Choroid plexus epithelial cell (primary cell): ENCODE measurements around the gene MUC20.
"Not testable (repeated sequence)": the region's sequence is repeated elsewhere in the genome, so short reads cannot be mapped to it uniquely, and the experiment has no call there.

Experiments
- DNase-seq: peaks from one replicate; pipeline ENCODE4 v3.0.0-alpha.2; 2010; ENCODE audit warnings: low read depth
- H3K4me3 ChIP-seq: 2 replicates; pipeline ENCODE4 v1.5.1; 2011; ENCODE audit warnings: low read depth, mild to moderate bottlenecking, control low read depth, low read length, moderate library complexity
- TF ChIP-seq, protein P1 (sequence below): conservative IDR thresholded peaks from 2 replicates; pipeline ENCODE4 v1.5.1; 2011; ENCODE audit warnings: low read depth, mild to moderate bottlenecking, control low read depth, inconsistent platforms, low read length, moderate library complexity

MUC20 gene

DNA sequence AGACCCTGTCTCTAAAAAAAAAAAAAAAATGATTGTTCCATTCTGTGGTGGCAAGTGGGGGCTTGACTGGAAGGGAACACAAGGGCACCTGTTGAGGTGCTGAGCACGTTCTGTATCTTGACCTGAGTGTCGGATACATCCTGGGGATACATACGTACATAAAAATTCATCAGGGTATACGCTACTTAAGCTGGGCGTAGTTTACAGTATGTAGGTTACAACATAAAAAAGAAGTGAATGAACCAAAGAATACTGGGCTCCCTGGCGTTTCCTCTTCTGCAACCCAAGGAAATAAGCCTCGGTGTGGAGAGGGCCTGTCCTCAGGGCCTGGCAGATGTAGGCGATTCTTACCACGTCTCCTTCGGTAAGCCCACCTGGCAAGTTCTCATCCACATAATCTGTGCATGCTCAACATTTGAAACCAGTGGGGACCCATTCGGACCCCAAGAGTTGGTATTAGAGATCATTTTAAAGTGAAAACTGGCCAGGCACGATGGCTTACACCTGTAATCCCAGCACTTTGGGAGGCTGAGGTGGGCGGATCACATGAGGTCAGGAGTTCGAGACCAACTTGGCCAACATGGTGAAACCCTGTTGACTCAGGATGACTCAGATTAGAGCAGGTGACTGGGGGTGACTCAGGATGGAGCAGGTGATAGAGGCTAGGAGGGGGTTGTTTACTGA lies 5.1 kb upstream of the MUC20 start:
- TF ChIP-seq, protein P1, sequence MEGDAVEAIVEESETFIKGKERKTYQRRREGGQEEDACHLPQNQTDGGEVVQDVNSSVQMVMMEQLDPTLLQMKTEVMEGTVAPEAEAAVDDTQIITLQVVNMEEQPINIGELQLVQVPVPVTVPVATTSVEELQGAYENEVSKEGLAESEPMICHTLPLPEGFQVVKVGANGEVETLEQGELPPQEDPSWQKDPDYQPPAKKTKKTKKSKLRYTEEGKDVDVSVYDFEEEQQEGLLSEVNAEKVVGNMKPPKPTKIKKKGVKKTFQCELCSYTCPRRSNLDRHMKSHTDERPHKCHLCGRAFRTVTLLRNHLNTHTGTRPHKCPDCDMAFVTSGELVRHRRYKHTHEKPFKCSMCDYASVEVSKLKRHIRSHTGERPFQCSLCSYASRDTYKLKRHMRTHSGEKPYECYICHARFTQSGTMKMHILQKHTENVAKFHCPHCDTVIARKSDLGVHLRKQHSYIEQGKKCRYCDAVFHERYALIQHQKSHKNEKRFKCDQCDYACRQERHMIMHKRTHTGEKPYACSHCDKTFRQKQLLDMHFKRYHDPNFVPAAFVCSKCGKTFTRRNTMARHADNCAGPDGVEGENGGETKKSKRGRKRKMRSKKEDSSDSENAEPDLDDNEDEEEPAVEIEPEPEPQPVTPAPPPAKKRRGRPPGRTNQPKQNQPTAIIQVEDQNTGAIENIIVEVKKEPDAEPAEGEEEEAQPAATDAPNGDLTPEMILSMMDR = no peak
- no peak overlapping the region for H3K4me3 ChIP-seq
- no peak for DNase-seq

DNA sequence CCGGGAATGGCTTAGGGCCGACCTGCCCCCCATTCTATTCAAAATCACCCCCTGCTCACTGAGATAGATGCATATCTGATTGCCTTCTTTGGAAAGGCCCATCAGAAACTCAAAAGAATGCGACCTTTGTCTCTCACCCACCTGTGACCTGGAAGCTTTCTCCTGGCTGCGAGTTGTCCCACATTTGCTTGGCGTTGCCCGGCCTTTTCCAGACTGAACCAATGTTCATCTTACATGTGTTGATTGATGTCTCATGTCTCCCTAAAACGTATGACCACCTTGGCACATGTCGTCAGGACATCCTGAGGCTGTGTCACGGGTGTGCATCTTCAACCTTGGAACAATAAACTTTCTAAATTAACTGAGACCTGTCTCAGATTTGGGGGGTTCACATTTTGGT lies 3.4 kb upstream of the MUC20 start:
- TF ChIP-seq, protein P1 = no peak
- H3K4me3 ChIP-seq = no peak overlapping the region
- no peak for DNase-seq

DNA sequence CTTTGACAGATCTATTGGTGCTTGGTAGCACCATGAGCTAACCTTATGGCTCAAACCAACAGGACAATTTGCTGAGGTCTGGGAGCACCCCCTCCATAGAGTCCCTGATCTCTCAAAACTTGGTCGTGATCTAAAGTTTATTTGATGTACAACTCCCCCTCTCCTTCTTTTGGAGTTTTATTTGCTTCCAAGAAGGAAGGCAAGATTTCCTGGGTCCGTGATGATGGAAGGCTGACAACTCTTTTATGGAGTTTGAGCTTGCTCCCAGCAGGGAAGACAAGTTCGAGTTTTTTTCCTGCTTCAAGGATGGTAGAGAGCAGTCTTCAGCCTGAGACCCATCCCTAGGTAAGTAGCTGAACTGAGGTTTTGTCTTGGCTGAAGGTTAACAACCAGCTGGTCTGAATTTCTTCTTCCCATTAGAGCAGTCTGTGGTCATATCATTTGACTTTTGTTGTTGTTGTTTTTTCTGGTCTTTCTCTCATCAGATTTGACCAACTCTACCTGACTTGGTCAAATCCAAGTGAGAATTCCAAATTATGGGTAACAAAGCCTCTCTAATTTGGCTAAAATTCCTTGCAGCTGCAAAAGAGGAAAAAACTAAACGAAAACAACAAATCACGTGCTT lies 2.8 kb upstream of the MUC20 start:
- TF ChIP-seq, protein P1 = no peak
- no peak for DNase-seq
- no peak overlapping the region for H3K4me3 ChIP-seq

DNA sequence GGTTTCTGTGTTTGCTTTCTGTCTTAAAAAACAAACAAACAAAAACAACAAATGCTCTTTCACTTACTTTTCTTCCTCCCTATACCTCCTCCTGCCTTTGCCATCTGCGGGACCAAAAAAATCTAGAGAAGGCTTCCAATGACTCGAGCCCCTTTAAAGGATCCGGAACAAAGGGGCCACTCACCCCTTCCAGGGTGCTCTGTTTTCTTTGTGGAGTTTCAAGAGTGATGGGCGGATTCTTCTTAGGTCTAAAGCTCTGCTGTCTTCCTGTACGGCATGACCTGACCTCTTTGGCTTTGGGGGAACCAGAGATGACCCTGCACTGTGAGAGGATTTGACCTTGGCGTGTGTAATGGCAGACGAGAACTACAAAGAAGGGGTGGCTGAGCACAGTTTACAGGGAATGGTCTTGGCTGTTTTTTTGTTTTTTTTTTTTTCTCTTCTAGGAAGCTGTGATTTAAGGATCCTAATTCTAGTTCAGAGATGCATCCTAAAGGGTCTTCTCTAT lies 2.2 kb upstream of the MUC20 start:
- H3K4me3 ChIP-seq = no peak overlapping the region
- no peak for DNase-seq
- TF ChIP-seq, protein P1 = no peak

DNA sequence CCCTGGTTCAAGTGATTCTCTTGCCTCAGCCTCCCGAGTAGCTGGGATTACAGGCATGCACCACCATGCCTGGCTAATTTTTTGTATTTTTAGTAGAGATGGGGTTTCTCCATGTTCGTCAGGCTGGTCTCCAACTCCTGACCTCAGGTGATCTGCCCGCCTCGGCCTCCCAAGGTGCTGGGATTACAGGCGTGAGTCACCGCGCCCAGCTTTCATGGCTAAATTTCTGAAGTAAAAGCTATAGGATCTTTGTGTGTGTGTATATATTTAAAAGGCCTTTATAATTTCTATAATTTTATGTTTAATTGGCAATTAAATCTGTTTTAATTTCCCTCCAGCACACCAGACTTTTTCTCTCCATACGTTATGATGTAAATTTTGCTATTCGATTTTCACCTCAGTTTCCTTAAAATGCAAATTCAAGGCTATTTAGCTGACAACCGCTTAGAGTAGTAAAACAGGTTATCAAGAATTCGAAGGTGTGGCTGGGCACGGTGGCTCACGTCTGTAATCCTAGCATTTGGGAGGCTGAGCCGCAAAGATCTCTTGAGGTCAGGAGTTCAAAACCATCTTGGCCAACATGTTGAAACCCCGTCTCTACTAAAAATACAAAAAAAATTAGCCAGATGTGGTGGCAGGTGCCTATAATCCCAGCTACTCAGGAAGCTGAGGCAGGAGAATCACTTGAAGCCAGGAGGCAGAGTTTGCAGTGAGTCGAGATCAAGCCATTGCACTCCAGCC lies 1.1 kb upstream of the MUC20 start:
- not testable (repeated sequence) for DNase-seq, H3K4me3 ChIP-seq

DNA sequence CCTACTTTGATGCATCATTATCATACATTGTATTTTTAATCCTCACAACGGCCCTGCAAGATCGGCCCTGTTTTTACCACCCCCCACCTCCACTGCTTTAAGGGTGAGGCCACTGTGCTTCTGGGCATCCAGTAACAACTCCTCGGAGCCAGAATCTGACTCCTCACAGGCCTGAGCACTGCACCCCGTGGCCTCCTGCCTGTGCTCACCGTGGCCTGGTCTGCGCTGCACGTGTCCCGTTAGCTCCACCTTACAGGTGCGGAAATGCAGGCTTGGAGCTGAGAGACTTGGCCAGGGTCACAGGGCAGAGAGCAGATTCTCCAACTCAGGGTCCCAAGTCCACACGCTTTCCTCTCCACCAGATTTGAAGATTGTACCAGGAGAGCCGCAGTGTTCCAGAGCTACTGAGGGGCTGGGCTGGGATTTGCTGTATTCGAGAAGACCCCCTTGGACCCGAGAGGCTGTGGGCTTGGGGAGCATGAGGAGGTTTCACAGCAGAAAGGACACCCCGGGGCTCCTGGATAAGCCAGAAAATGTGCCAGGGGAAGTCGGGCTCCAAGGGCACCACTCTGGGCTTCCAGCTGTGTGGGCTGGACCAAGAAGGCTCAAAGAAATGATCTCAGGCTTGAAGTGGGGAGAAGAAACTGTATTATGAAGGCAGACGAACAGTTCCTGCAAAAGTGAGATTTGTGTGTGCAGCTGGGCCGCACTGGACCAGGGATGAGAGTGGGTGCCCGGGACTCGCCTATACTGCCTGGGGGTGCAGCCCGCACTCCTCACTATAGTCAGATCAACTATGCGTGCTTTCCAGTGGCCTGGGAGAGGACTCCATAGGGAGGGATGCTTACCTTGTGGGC lies 1.6 kb downstream of the MUC20 start:
- DNase-seq, H3K4me3 ChIP-seq: not testable (repeated sequence)

DNA sequence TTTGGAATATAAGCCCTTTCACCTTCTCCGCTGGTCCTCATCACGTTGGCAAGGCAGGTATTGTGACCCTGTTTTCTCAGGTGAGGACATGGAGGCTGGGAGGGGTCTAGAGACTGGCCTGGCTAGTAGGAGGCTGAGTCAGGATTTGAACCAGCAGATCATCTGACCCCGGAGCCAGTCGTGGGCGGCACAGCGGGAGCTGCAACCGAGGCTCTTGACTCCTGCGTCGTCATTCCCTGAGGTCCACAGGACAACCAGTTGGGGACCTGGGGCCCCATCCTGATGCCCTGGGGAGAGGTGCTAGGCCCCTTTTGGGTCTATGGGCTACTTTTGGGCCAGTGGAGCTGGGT lies 2.2 kb downstream of the MUC20 start:
- not testable (repeated sequence) for DNase-seq, H3K4me3 ChIP-seq

DNA sequence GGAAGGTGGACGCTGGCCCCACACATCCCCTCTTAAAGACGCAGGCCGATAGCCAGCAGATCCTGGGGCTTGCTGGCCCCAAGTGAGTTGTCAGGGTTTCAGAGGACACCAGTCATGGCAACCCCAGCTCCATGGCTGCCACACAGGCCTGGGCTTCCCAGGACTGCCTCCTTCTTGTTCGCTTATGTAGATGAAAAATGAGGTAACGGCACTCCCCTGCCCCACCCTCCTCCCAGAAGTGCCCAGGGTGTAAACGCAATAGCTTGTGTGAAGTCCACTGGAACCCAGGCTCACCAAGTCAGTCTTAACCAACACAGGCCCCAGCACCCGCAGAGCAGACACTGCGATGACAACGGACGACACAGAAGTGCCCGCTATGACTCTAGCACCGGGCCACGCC lies 3.6 kb downstream of the MUC20 start:
- H3K4me3 ChIP-seq, DNase-seq: not testable (repeated sequence)

DNA sequence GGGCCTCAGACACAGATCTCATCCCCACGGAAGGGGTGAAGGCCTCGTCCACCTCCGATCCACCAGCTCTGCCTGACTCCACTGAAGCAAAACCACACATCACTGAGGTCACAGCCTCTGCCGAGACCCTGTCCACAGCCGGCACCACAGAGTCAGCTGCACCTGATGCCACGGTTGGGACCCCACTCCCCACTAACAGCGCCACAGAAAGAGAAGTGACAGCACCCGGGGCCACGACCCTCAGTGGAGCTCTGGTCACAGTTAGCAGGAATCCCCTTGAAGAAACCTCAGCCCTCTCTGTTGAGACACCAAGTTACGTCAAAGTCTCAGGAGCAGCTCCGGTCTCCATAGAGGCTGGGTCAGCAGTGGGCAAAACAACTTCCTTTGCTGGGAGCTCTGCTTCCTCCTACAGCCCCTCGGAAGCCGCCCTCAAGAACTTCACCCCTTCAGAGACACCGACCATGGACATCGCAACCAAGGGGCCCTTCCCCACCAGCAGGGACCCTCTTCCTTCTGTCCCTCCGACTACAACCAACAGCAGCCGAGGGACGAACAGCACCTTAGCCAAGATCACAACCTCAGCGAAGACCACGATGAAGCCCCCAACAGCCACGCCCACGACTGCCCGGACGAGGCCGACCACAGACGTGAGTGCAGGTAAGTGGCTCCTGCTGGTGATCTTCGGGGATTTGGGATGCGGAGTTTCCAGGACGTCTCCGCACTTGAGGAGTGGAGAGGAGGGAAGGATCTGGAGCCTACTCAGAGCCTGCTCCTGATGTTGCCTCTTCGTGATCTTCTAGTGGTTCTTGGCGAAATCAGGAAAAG lies 5.3 kb downstream of the MUC20 start:
- not testable (repeated sequence) for H3K4me3 ChIP-seq, DNase-seq
